Mesodermal cell (in vitro differentiated cells): Measurements from ENCODE around the gene SYT6.

Experiments
- H3K27ac ChIP-seq: 2 replicates; pipeline ENCODE4 v1.7.0; 2013; ENCODE audit warnings: mild to moderate bottlenecking, low read depth, low read length, moderate library complexity; ENCODE audit not compliant: severe bottlenecking
- H3K36me3 ChIP-seq: 2 replicates; pipeline ENCODE4 v1.7.1; 2013; ENCODE audit warnings: mild to moderate bottlenecking, low read length, moderate library complexity; ENCODE audit not compliant: control insufficient read depth, insufficient read depth
- H3K4me1 ChIP-seq: one replicate; pipeline ENCODE4 v1.7.1; 2013; ENCODE audit warnings: mild to moderate bottlenecking, low read length; ENCODE audit not compliant: insufficient read depth, control insufficient read depth, poor library complexity, severe bottlenecking
- H3K4me3 ChIP-seq: 2 replicates; pipeline ENCODE4 v1.7.0; 2013; ENCODE audit warnings: low read length, control low read depth, mild to moderate bottlenecking; ENCODE audit not compliant: insufficient read depth, poor library complexity, severe bottlenecking; ENCODE audit errors: extremely low read depth
- H3K9me3 ChIP-seq: 2 replicates; pipeline ENCODE4 v1.7.1; 2013; ENCODE audit warnings: mild to moderate bottlenecking, low read length, moderate library complexity; ENCODE audit not compliant: control insufficient read depth
- WGBS, 2 experiments: methylation state at CpG; one replicate each; pipeline ENCODE4 v1.1.5; 2013; ENCODE audit warnings: missing lambda C conversion rate in 2 of 2; ENCODE audit not compliant: insufficient coverage in 2 of 2; 5-methylcytosine and 5-hydroxymethylcytosine counted together

SYT6 gene

GRCh38 chr1:114177282-114177681 lies 23.6 kb upstream of the SYT6 start:
- H3K36me3 ChIP-seq: no peaks in the 10 kb centered on the region
- H3K4me3 ChIP-seq: no peak overlapping the region
- H3K4me1 ChIP-seq: no peaks in the 10 kb centered on the region
- H3K27ac ChIP-seq: no peak overlapping the region
- H3K9me3 ChIP-seq: no peaks in the 10 kb centered on the region

- Histone ChIP-seq H3K9me3 (no peaks in the 10 kb centered on the region), H3K4me1 (no peaks in the 10 kb centered on the region), H3K36me3 (no peaks in the 10 kb centered on the region), H3K4me3 (no peak overlapping the region), H3K27ac (no peak overlapping the region)
- WGBS, 2 experiments: no CpG with 5 or more reads among the region's 2 CpGs
Measured at GRCh38 chr1:114176366-114176765, 22.7 kb upstream of the SYT6 start.

- Histone ChIP-seq H3K9me3 (no peaks in the 10 kb centered on the region), H3K4me1 (no peaks in the 10 kb centered on the region), H3K4me3 (no peak overlapping the region), H3K27ac (no peak overlapping the region), H3K36me3 (no peaks in the 10 kb centered on the region)
- 71 to 75% methylated on average over 5 of the region's 5 CpGs for WGBS, 2 experiments
Measured at GRCh38 chr1:114173680-114174079, 20.0 kb upstream of the SYT6 start.

GRCh38 chr1:114169509-114169908 lies 15.8 kb upstream of the SYT6 start:
- Histone ChIP-seq H3K4me3 (no peak overlapping the region), H3K36me3 (no peaks in the 10 kb centered on the region), H3K4me1 (no peaks in the 10 kb centered on the region), H3K27ac (no peak overlapping the region), H3K9me3 (no peaks in the 10 kb centered on the region)
- 78 to 88% methylated on average over 3 of the region's 3 CpGs for WGBS, 2 experiments

GRCh38 chr1:114167226-114167625 lies 13.6 kb upstream of the SYT6 start:
- Histone ChIP-seq H3K4me3 (no peak overlapping the region), H3K9me3 (no peaks in the 10 kb centered on the region), H3K27ac (no peak overlapping the region), H3K36me3 (no peaks in the 10 kb centered on the region), H3K4me1 (no peaks in the 10 kb centered on the region)
- 74 to 87% methylated on average over 3 of the region's 3 CpGs for WGBS, 2 experiments

- 94 to 100% methylated on average over 2 of the region's 3 CpGs for WGBS, 2 experiments
- Histone ChIP-seq H3K9me3 (no peaks in the 10 kb centered on the region), H3K4me1 (no peaks in the 10 kb centered on the region), H3K36me3 (no peaks in the 10 kb centered on the region), H3K4me3 (no peak overlapping the region), H3K27ac (no peak overlapping the region)
Measured at GRCh38 chr1:114164840-114165543, 11.3 kb upstream of the SYT6 start.

GRCh38 chr1:114159941-114160340 lies 6.3 kb upstream of the SYT6 start:
- H3K36me3 ChIP-seq: no peaks in the 10 kb centered on the region
- WGBS, 2 experiments: 92% methylated on average over 1 of the region's 2 CpGs; no CpG with 5 or more reads in 1 of the 2 experiments
- H3K9me3 ChIP-seq: no peaks in the 10 kb centered on the region
- no peak overlapping the region for H3K4me3 ChIP-seq
- H3K4me1 ChIP-seq: no peaks in the 10 kb centered on the region
- no peak overlapping the region for H3K27ac ChIP-seq

- no peaks in the 10 kb centered on the region for H3K36me3 ChIP-seq
- 80 to 83% methylated on average over 1 to 4 of the region's 6 CpGs for WGBS, 2 experiments
- H3K9me3 ChIP-seq: no peaks in the 10 kb centered on the region
- H3K4me1 ChIP-seq: peaks cover 11% of the 10 kb centered on the region
- no peak overlapping the region for H3K4me3 ChIP-seq
- no peak overlapping the region for H3K27ac ChIP-seq
Measured at GRCh38 chr1:114157275-114157660, 3.6 kb upstream of the SYT6 start.

- WGBS, 2 experiments: 40% methylated on average over 1 of the region's 5 CpGs; no CpG with 5 or more reads in 1 of the 2 experiments
- H3K4me3 ChIP-seq: no peak overlapping the region
- no peaks in the 10 kb centered on the region for H3K36me3 ChIP-seq
- H3K9me3 ChIP-seq: no peaks in the 10 kb centered on the region
- H3K27ac ChIP-seq: no peak overlapping the region
- H3K4me1 ChIP-seq: peaks cover 14% of the 10 kb centered on the region
Measured at GRCh38 chr1:114156538-114157274, 3.0 kb upstream of the SYT6 start.

- no peak overlapping the region for H3K4me3 ChIP-seq
- no peaks in the 10 kb centered on the region for H3K9me3 ChIP-seq
- WGBS, 2 experiments: 86 to 88% methylated on average over 7 to 8 of the region's 8 CpGs
Measured at GRCh38 chr1:114155706-114156105, 2.0 kb upstream of the SYT6 start.

GRCh38 chr1:114154963-114155322 lies 1.3 kb upstream of the SYT6 start:
- Histone ChIP-seq H3K27ac (no peak overlapping the region), H3K9me3 (no peaks in the 10 kb centered on the region), H3K36me3 (no peaks in the 10 kb centered on the region), H3K4me1 (peaks cover 16% of the 10 kb centered on the region), H3K4me3 (no peak overlapping the region)
- 16 to 21% methylated on average over 14 to 18 of the region's 19 CpGs for WGBS, 2 experiments

More at GRCh38 chr1:114155706-114156105, 2.0 kb upstream of the SYT6 start:
- Histone ChIP-seq H3K4me1 (peaks cover 14% of the 10 kb centered on the region), H3K27ac (no peak overlapping the region), H3K36me3 (no peaks in the 10 kb centered on the region)
